ENCODE data around the gene XKR3. TPM values are rescaled to one million over a fixed set of nuclear protein-coding genes. Genes with fewer than 3 reads are reported as not detected.

The XKR3 gene
- total RNA-seq, 1 experiment from 2014 or later = not detected

DNA sequence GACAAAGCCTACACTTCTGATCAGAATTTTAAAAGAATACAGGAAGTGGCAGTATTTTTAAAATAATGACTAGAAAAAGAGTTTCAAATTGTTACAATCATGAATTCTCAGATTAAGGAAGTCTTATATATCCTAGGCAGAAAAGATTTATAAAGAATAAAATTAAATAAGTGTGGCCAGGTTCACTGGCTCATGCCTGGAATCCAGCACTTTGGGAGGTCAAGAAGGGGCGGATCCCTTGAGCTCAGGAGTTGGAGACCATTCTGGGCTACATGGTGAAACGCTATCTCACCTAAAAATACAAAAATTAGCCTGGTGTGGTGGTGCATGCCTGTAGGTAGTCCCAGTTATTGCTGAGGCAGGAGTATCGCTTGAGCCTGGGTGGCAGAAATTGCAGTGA lies 24.1 kb downstream of the XKR3 start:
- Histone ChIP-seq H4K20me1 (ENCODE audit: control insufficient read depth, insufficient read depth, insufficient read length) (no peaks in the 10 kb centered on the region), H4K8ac (replicated peaks; ENCODE audit: insufficient read length, low read depth, low read length) (no peak overlapping the region), H2BK120ac (ENCODE audit: low read depth, low read length, poor library complexity, severe bottlenecking) (no peak overlapping the region), H4K91ac (ENCODE audit: insufficient read length, low read depth, low read length) (no peak overlapping the region), H3K79me2 (ENCODE audit: insufficient read depth, low read length) (no peaks in the 10 kb centered on the region), H2BK5ac (ENCODE audit: insufficient read length, low read length) (no peak overlapping the region), H3K9ac (ENCODE audit: extremely low read depth, insufficient read length, low read length) (no peak overlapping the region), H3K18ac (ENCODE audit: insufficient read length, low read depth, low read length) (no peak overlapping the region), H2AK5ac (ENCODE audit: insufficient read length, low read length) (no peak overlapping the region), H2BK20ac (ENCODE audit: low read depth, low read length, poor library complexity, severe bottlenecking) (no peak overlapping the region), H3K9me3 (ENCODE audit: control insufficient read depth, low read depth, low read length) (no peaks in the 10 kb centered on the region), H3K27ac (ENCODE audit: insufficient read length, low read depth, low read length) (no peak overlapping the region), H3T11ph (ENCODE audit: low read length) (no peak overlapping the region), H3K56ac (ENCODE audit: insufficient read length, low read depth, low read length) (no peak overlapping the region), H3K27me3 (ENCODE audit: insufficient read depth, low read length) (no peaks in the 10 kb centered on the region), H3K14ac (ENCODE audit: insufficient read depth, low read length) (no peak overlapping the region), H4K5ac (ENCODE audit: insufficient read length, low read depth, low read length) (no peak overlapping the region), H3K4ac (ENCODE audit: low read depth, low read length) (no peak overlapping the region), H2BK12ac (ENCODE audit: insufficient read length, low read depth, low read length) (no peak overlapping the region), H2AFZ (ENCODE audit: low read length) (no peak overlapping the region), H3K23me2 (ENCODE audit: insufficient read length, low read depth, low read length, poor library complexity, severe bottlenecking) (no peaks in the 10 kb centered on the region), H3K4me2 (ENCODE audit: insufficient read depth, insufficient read length, low read length) (no peak overlapping the region), H3K4me1 (ENCODE audit: insufficient read depth, low read length) (peaks cover 4% of the 10 kb centered on the region; the same call in 1 of the 2 replicates), H2BK15ac (ENCODE audit: low read depth, low read length) (no peak overlapping the region), H3K79me1 (ENCODE audit: insufficient read depth, low read depth, low read length, poor library complexity, severe bottlenecking) (no peaks in the 10 kb centered on the region), H3K23ac (ENCODE audit: insufficient read length, low read depth, low read length) (no peak overlapping the region)
- peaks cover 0 to 46% of the 10 kb centered on the region in 2 experiments; a peak in 2 of 4 replicates for H3K4me1 Mint-ChIP-seq
- TF ChIP-seq, protein P1, sequence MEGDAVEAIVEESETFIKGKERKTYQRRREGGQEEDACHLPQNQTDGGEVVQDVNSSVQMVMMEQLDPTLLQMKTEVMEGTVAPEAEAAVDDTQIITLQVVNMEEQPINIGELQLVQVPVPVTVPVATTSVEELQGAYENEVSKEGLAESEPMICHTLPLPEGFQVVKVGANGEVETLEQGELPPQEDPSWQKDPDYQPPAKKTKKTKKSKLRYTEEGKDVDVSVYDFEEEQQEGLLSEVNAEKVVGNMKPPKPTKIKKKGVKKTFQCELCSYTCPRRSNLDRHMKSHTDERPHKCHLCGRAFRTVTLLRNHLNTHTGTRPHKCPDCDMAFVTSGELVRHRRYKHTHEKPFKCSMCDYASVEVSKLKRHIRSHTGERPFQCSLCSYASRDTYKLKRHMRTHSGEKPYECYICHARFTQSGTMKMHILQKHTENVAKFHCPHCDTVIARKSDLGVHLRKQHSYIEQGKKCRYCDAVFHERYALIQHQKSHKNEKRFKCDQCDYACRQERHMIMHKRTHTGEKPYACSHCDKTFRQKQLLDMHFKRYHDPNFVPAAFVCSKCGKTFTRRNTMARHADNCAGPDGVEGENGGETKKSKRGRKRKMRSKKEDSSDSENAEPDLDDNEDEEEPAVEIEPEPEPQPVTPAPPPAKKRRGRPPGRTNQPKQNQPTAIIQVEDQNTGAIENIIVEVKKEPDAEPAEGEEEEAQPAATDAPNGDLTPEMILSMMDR (conservative IDR thresholded peaks at IDR 0.05) = no peak
- DNase-seq = no peak
- H3K27me3 Mint-ChIP-seq (ENCODE audit: low read depth) = no peaks in the 10 kb centered on the region
- peaks cover 74 to 86% of the 10 kb centered on the region in 2 experiments for H3K9me3 Mint-ChIP-seq
- H3K27ac Mint-ChIP-seq = no peak overlapping the region
- H3K4me3 Mint-ChIP-seq = no peak overlapping the region
- H3K36me3 Mint-ChIP-seq (ENCODE audit: insufficient read depth in 1 of 3, low read depth in 3 of 3) = peaks cover 0 to 3% (median 0%) of the 10 kb centered on the region in 3 experiments; a peak in 2 of 7 replicates
- no CpG with 5 or more reads among the region's 3 CpGs for WGBS (ENCODE audit: extremely low coverage, insufficient read length, low lambda C conversion rate)

All from H9 (cell line).